GM13977 (cell line): Measurements from ENCODE around the gene TET3.

ENCODE experiments used
- DNase-seq: peaks from one replicate; pipeline ENCODE4 v3.0.0; 2012; ENCODE audit warnings: low spot score
- CTCF ChIP-seq: IDR thresholded peaks from 2 replicates; pipeline ENCODE4 v1.5.1; 2012; ENCODE audit warnings: mild to moderate bottlenecking, control low read depth; ENCODE audit not compliant: insufficient read depth; ENCODE audit errors: extremely low read depth, missing control alignments
- in situ Hi-C: fragments of 300-500 bp; cut with MboI; formaldehyde crosslinking; loops from one replicate; pipeline ENCODE4 v1.12.0; 2022; ENCODE audit warnings: low sequenced_read_pairs, low pct_unique_long_range_greater_than_20kb, mixed read lengths, inconsistent platforms; ENCODE audit not compliant: unreplicated experiment

The TET3 gene

DNA sequence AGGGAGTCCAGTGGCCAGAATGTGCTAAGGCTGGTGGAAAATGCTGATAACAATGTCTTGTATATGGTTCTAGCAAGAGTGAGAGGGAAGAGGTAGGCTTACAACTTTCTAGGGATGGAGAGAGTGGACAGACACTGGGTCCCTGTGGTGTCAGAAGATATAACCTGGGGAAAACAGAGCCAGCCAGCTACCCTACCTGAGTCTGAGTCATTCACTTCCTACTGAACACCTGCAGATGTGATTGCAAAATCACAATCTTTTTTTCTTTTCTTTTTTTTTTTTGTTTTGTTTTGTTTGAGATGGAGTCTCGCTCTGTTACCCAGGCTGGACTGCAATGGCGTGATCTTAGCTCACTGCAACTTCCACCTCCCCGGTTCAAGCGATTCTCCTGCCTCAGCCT, 7.3 kb downstream of the TET3 start:
- in situ Hi-C loops: no loop called here
- TF ChIP-seq CTCF: no peak
- DNase-seq: no peak

- TF ChIP-seq CTCF: no peak
- in situ Hi-C loops: no loop called here
- no peak for DNase-seq
Observed at GRCh38 chr2:73993376-73993775, 8.7 kb downstream of the TET3 start.

- no peak for TF ChIP-seq CTCF
- in situ Hi-C loops: no loop called here
- no peak for DNase-seq
Observed at GRCh38 chr2:73993778-73994177, 9.1 kb downstream of the TET3 start.

GRCh38 chr2:73994178-73994831, 9.6 kb downstream of the TET3 start:
- TF ChIP-seq CTCF: no peak
- in situ Hi-C loops: no loop called here

DNA sequence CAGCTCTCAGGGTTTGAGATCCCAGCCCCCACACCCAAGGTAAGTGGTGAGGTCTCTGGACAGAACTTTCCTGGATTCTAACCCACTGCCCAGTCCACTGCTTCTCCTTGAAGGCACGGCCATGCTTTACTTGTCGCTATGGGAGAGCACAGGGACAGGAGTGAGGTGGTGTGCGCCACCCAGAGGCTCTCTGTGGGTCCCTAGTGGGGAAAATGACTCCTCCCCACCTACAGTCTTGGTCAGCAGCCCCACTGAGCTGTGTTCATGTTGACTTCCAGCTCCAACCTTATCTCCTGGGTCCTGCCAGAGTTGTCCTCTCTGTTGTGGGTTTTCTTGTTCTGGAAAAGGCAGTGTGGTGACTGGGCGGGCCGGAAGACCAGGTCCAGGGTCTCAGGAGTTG, 11.1 kb downstream of the TET3 start:
- peak; percentile 24 for TF ChIP-seq CTCF

More at GRCh38 chr2:73994178-73994831, 9.6 kb downstream of the TET3 start:
- no peak for DNase-seq

GRCh38 chr2:73997813-73998212, 13.1 kb downstream of the TET3 start:
- in situ Hi-C loops: no loop called here
- no peak for DNase-seq
- peak; percentile 20 for TF ChIP-seq CTCF

More for the DNA sequence above, 11.1 kb downstream of the TET3 start:
- in situ Hi-C loops: no loop called here
- DNase-seq: no peak
